Caco-2 (cell line): ENCODE measurements around the gene COPZ2. TPM values are rescaled to one million over a fixed set of nuclear protein-coding genes. Genes with fewer than 3 reads are reported as not detected.

ENCODE experiments used
- BruUV-seq: library from RNA; stranded (reverse); fragments of 400-500 nt; replicated peaks from 2 replicates; lab custom pipeline; 2021; lab: Mats Ljungman, UMichigan
- CTCF ChIA-PET: fragments of 300-600 bp; sonication (Branson Sonifier 250); formaldehyde crosslinking; loops from one replicate; lab custom pipeline; 2022; ENCODE audit warnings: antibody characterized with exemption; lab: Charles Lee
- POLR2A ChIA-PET: fragments of 300-600 bp; sonication (Branson Sonifier 250); formaldehyde crosslinking; loops from one replicate; lab custom pipeline; 2022; ENCODE audit warnings: antibody characterized with exemption; lab: Charles Lee
- DNase-seq, 2 experiments: peaks; one replicate each; pipeline versions ENCODE4 v3.0.0 to v3.0.0-alpha.2; 2020 to 2022
- H3K27me3 ChIP-seq: replicated peaks from 2 replicates; pipeline ENCODE4 v1.6.0; 2011; ENCODE audit warnings: low read length; ENCODE audit not compliant: control insufficient read depth, insufficient read depth
- H3K36me3 ChIP-seq: 2 replicates; pipeline ENCODE4 v1.5.1; 2011; ENCODE audit warnings: low read length; ENCODE audit not compliant: control insufficient read depth, insufficient read depth
- H3K4me1 ChIP-seq: fragments of 250-450 bp; sonication (Bioruptor Pico); 2 replicates; pipeline ENCODE4 v1.5.1; 2020; ENCODE audit warnings: mild to moderate bottlenecking
- H3K4me3 ChIP-seq: 2 replicates; pipeline ENCODE4 v1.5.1; 2011; ENCODE audit warnings: low read depth, mild to moderate bottlenecking, control low read depth, low read length
- H3K9me3 ChIP-seq: fragments of 250-450 bp; sonication (Bioruptor Pico); 2 replicates; pipeline ENCODE4 v1.5.1; 2020; ENCODE audit warnings: mild to moderate bottlenecking, moderate library complexity
- H3K27ac Mint-ChIP-seq: one replicate; pipeline ENCODE4 v1.8.0; 2022; ENCODE audit warnings: mixed read lengths; ENCODE audit not compliant: unreplicated experiment
- H3K27me3 Mint-ChIP-seq: one replicate; pipeline ENCODE4 v1.8.0; 2022; ENCODE audit warnings: mixed read lengths; ENCODE audit not compliant: insufficient read depth, unreplicated experiment
- H3K36me3 Mint-ChIP-seq: one replicate; pipeline ENCODE4 v1.8.0; 2022; ENCODE audit warnings: mild to moderate bottlenecking, mixed read lengths; ENCODE audit not compliant: insufficient read depth, unreplicated experiment
- H3K4me1 Mint-ChIP-seq: one replicate; pipeline ENCODE4 v1.8.0; 2022; ENCODE audit warnings: low read depth, mixed read lengths; ENCODE audit not compliant: unreplicated experiment
- H3K4me3 Mint-ChIP-seq: one replicate; pipeline ENCODE4 v1.8.0; 2022; ENCODE audit warnings: mild to moderate bottlenecking, moderate library complexity, mixed read lengths; ENCODE audit not compliant: unreplicated experiment
- H3K9me3 Mint-ChIP-seq: one replicate; pipeline ENCODE4 v1.8.0; 2022; ENCODE audit warnings: mixed read lengths; ENCODE audit not compliant: unreplicated experiment
- CTCF ChIP-seq, 2 experiments: fragments of 200-600 bp in 1 of 2; IDR thresholded peaks; 1 replicate in 1 of 2; 2 replicates in 1 of 2; pipeline versions ENCODE4 v1.5.1 to v1.8.0; 2011 to 2022; ENCODE audit warnings: antibody characterized with exemption in 1 of 2, control low read depth in 1 of 2, inconsistent platforms in 1 of 2, low read depth in 1 of 2, low read length in 1 of 2, mild to moderate bottlenecking in 1 of 2, moderate library complexity in 1 of 2; ENCODE audit not compliant: insufficient read depth in 1 of 2, severe bottlenecking in 1 of 2, unreplicated experiment in 1 of 2
- intact Hi-C: fragments of 100-400 bp; cut with micrococcal nuclease; formaldehyde crosslinking; loops from one replicate; pipeline ENCODE4 v1.10.0; 2022; ENCODE audit not compliant: unreplicated experiment
- total RNA-seq: library from RNA; stranded (reverse); gene quantifications from 2 replicates; pipeline ENCODE4 v1.2.3, GENCODE V29; 2022

The COPZ2 gene
- total RNA-seq, 1 experiment from 2014 or later: 6.7 TPM

GRCh38 chr17:48059125-48059668 is 21.6 kb upstream of the COPZ2 start:
- TF ChIP-seq CTCF (IDR thresholded peaks at IDR 0.05; ENCODE audit: insufficient read depth in 1 of 2, low read depth in 1 of 2, low read length in 1 of 2, severe bottlenecking in 1 of 2, unreplicated experiment in 1 of 2): no peak

GRCh38 chr17:48058393-48059124 is 21.0 kb upstream of the COPZ2 start:
- Mint-ChIP-seq H3K9me3 (no peaks in the 10 kb centered on the region), H3K27ac (peak overlapping the region; percentile 65), H3K27me3 (no peaks in the 10 kb centered on the region), H3K4me3 (no peak overlapping the region), H3K36me3 (peaks cover 91% of the 10 kb centered on the region), H3K4me1 (peaks cover 33% of the 10 kb centered on the region)
- DNase-seq: no peak
- no TSS peak for BruUV-seq
- ChIA-PET POLR2A (interaction anchor here (4.2 kb wide), 1 partner anchor 10 kb away, joined by 27 read pairs; the partner anchor contains the start of gene NFE2L1), CTCF (interaction anchor here (0.6 to 2.3 kb wide), 8 partner anchors 10 to 808 kb away, joined by 3 to 17 read pairs (median 4); partner anchors contain the start of genes CDK5RAP3, NFE2L1 and SNX11)
- TF ChIP-seq CTCF (IDR thresholded peaks at IDR 0.05; ENCODE audit: insufficient read depth in 1 of 2, low read depth in 1 of 2, low read length in 1 of 2, severe bottlenecking in 1 of 2, unreplicated experiment in 1 of 2): no peak
- intact Hi-C loops: no loop called here
- no peaks in the 10 kb centered on the region for H3K27me3 ChIP-seq
- peaks cover 29% of the 10 kb centered on the region for H3K36me3 ChIP-seq
- no peaks in the 10 kb centered on the region for H3K9me3 ChIP-seq
- H3K4me3 ChIP-seq: no peak overlapping the region
- H3K4me1 ChIP-seq: peaks cover 14% of the 10 kb centered on the region

More at GRCh38 chr17:48059125-48059668, 21.6 kb upstream of the COPZ2 start:
- no peak for DNase-seq
- Histone ChIP-seq H3K27me3 (no peaks in the 10 kb centered on the region), H3K36me3 (peaks cover 25% of the 10 kb centered on the region), H3K4me1 (peaks cover 14% of the 10 kb centered on the region), H3K4me3 (no peak overlapping the region), H3K9me3 (no peaks in the 10 kb centered on the region)
- ChIA-PET POLR2A (interaction anchor here (4.2 kb wide), 1 partner anchor 11 kb away, joined by 27 read pairs; the partner anchor contains the start of gene NFE2L1), CTCF (interaction anchor here (1.2 to 2.3 kb wide), 4 partner anchors 9 to 88 kb away, joined by 3 to 17 read pairs (median 8); partner anchors contain the start of genes CDK5RAP3 and NFE2L1)
- Mint-ChIP-seq H3K4me3 (no peak overlapping the region), H3K9me3 (no peaks in the 10 kb centered on the region), H3K27me3 (no peaks in the 10 kb centered on the region), H3K36me3 (peaks cover 94% of the 10 kb centered on the region), H3K27ac (peak overlapping the region; percentile 65), H3K4me1 (peaks cover 38% of the 10 kb centered on the region)
- BruUV-seq: no TSS peak
- intact Hi-C loops: no loop called here

- Mint-ChIP-seq H3K27me3 (no peaks in the 10 kb centered on the region), H3K9me3 (no peaks in the 10 kb centered on the region), H3K4me3 (no peak overlapping the region), H3K4me1 (peaks cover 39% of the 10 kb centered on the region), H3K36me3 (peaks cover 87% of the 10 kb centered on the region), H3K27ac (peak overlapping the region; percentile 97)
- ChIA-PET POLR2A (interaction anchor here (0.5 to 4.2 kb wide), 2 partner anchors 9 to 85 kb away, joined by 4 to 27 read pairs; partner anchors contain the start of gene NFE2L1), CTCF (interaction anchor here (0.5 to 2.3 kb wide), 8 partner anchors 9 to 87 kb away, joined by 3 to 17 read pairs (median 4); partner anchors contain the start of genes CDK5RAP3, NFE2L1 and SNX11)
- no peak for TF ChIP-seq CTCF (IDR thresholded peaks at IDR 0.05; ENCODE audit: insufficient read depth in 1 of 2, low read depth in 1 of 2, low read length in 1 of 2, severe bottlenecking in 1 of 2, unreplicated experiment in 1 of 2)
- H3K4me3 ChIP-seq: no peak overlapping the region
- DNase-seq: no peak
- intact Hi-C loops: no loop called here
- H3K36me3 ChIP-seq: peaks cover 29% of the 10 kb centered on the region
- H3K9me3 ChIP-seq: no peaks in the 10 kb centered on the region
- peaks cover 23% of the 10 kb centered on the region for H3K4me1 ChIP-seq
- BruUV-seq: no TSS peak
- no peaks in the 10 kb centered on the region for H3K27me3 ChIP-seq
These were observed 20.0 kb upstream of the COPZ2 start for GRCh38 chr17:48057626-48058025.
